ENCODE results near the gene CD3D.

GRCh38 chr11:118314988-118315411 lies 27.5 kb downstream of the CD3D start:
- TF ChIP-seq YY1 (IDR thresholded peaks at IDR 0.05; ENCODE audit: low read depth) (no peak), EP300 (IDR thresholded peaks at IDR 0.05; ENCODE audit: borderline replicate concordance) (no peak), CREB1 (IDR thresholded peaks at IDR 0.05; ENCODE audit: low read depth) (no peak), MAX (IDR thresholded peaks at IDR 0.05) (no peak), FOXM1 (IDR thresholded peaks at IDR 0.05; ENCODE audit: borderline replicate concordance, low read depth) (no peak), NFIC (IDR thresholded peaks at IDR 0.05) (no peak), TCF12 (IDR thresholded peaks at IDR 0.05; ENCODE audit: low read depth) (no peak), RAD21 (IDR thresholded peaks at IDR 0.05; ENCODE audit: low read depth) (no peak), CEBPB (IDR thresholded peaks at IDR 0.05) (no peak), REST (IDR thresholded peaks at IDR 0.05; ENCODE audit: low read depth) (no peak), EGR1 (IDR thresholded peaks at IDR 0.05) (no peak), TAF1 (IDR thresholded peaks at IDR 0.05; ENCODE audit: low read depth) (no peak)
